Vagina (tissue), 2 donors: ENCODE measurements around the gene CHST7.

Experiments
- CTCF ChIP-seq, 3 experiments: fragments of 450-650 bp in 2 of 3; fragments of 200-600 bp in 1 of 3; sonication (generic) in 1 of 3; IDR thresholded peaks; one replicate each; pipeline ENCODE4 v1.5.1; 2017 to 2019; ENCODE audit warnings: antibody characterized with exemption in 3 of 3, mild to moderate bottlenecking in 2 of 3, moderate library complexity in 2 of 3
- POLR2A ChIP-seq, 2 donors: fragments of 450-650 bp; IDR thresholded peaks; one replicate each; pipeline ENCODE4 v1.6.1; 2017; ENCODE audit warnings: antibody characterized with exemption in 2 of 2, mild to moderate bottlenecking in 2 of 2, moderate library complexity in 2 of 2

DNA sequence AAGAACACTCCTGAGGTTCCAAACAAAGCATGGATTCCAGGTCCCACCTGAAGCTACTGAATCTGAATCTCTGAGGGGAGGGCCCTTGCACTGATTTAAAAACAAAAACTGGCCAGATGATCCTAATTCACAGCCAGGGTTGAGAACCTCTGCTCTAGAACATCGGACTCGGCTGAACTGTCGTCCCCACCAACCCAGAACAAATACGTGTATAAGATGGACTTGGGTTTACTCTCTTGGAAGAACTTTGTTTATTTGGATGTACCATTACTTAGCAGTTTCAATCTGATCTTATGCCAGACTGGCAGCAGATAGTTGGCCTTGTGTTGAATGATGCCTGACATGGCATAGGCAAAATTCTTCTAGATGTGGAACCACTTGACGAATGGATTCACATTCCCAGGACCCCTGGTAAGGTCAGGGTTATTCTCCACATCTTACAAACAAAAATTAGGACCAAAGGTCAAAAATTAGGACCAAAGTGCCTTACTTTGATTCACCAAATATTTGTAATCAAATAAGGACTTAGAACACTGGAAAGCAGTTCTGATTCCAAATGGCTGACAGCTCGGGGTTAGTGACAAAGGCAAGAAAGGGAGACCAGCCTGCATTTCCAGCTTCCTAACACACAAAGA, 29.0 kb downstream of the CHST7 start:
- TF ChIP-seq CTCF (IDR thresholded peaks at IDR 0.05): no peak
- TF ChIP-seq POLR2A (IDR thresholded peaks at IDR 0.05): no peak
